Measurements from ENCODE around the gene GIGYF2.

Gene GIGYF2

GRCh38 chr2:232749331-232749730 lies 52.2 kb downstream of the GIGYF2 start:
- no peak for DNase-seq (ENCODE audit: low read depth)

- no peak for DNase-seq (ENCODE audit: low read depth)
These were observed 53.1 kb downstream of the GIGYF2 start for GRCh38 chr2:232750135-232750671.

- DNase-seq (ENCODE audit: low read depth): no peak
These were observed 60.8 kb downstream of the GIGYF2 start for GRCh38 chr2:232757905-232758304.

- peak; percentile 13 for DNase-seq (ENCODE audit: low read depth)
These were observed 64.3 kb downstream of the GIGYF2 start for GRCh38 chr2:232761301-232761907.

GRCh38 chr2:232767866-232768265 lies 70.7 kb downstream of the GIGYF2 start:
- DNase-seq (ENCODE audit: low read depth): no peak

- DNase-seq (ENCODE audit: low read depth): no peak
These were observed 73.1 kb downstream of the GIGYF2 start for GRCh38 chr2:232770207-232770606.

- no peak for DNase-seq (ENCODE audit: low read depth)
These were observed 74.7 kb downstream of the GIGYF2 start for GRCh38 chr2:232771870-232772269.

- no peak for DNase-seq (ENCODE audit: low read depth)
These were observed 75.4 kb downstream of the GIGYF2 start for GRCh38 chr2:232772531-232772930.

GRCh38 chr2:232773815-232774214 lies 76.7 kb downstream of the GIGYF2 start:
- DNase-seq (ENCODE audit: low read depth): no peak

GRCh38 chr2:232776435-232776834 lies 79.3 kb downstream of the GIGYF2 start, which contains the start of gene KCNJ13:
Gene KCNJ13, minus strand, starts transcription at chr2:232776565. Its CDS starts 5,203 bp downstream, at chr2:232771362.
- DNase-seq (ENCODE audit: low read depth): no peak

- no peak for DNase-seq (ENCODE audit: low read depth)
These were observed 80.1 kb downstream of the GIGYF2 start for GRCh38 chr2:232777276-232777675.

GRCh38 chr2:232779465-232779864 lies 82.3 kb downstream of the GIGYF2 start:
- no peak for DNase-seq (ENCODE audit: low read depth)

GRCh38 chr2:232779934-232780333 lies 82.8 kb downstream of the GIGYF2 start:
- no peak for DNase-seq (ENCODE audit: low read depth)

- peak; percentile 12 for DNase-seq (ENCODE audit: low read depth)
These were observed 84.6 kb downstream of the GIGYF2 start for GRCh38 chr2:232781765-232782164.

- DNase-seq (ENCODE audit: low read depth): no peak
These were observed 86.1 kb downstream of the GIGYF2 start for GRCh38 chr2:232783278-232783677.

- no peak for DNase-seq (ENCODE audit: low read depth)
These were observed 90.7 kb downstream of the GIGYF2 start for GRCh38 chr2:232787806-232788205.

- DNase-seq (ENCODE audit: low read depth): no peak
These were observed 92.0 kb downstream of the GIGYF2 start for GRCh38 chr2:232789082-232789481.

GRCh38 chr2:232791518-232791917 lies 94.4 kb downstream of the GIGYF2 start:
- DNase-seq (ENCODE audit: low read depth): no peak

GRCh38 chr2:232793271-232793670 lies 96.1 kb downstream of the GIGYF2 start:
- no peak for DNase-seq (ENCODE audit: low read depth)

- DNase-seq (ENCODE audit: low read depth): no peak
These were observed 97.8 kb downstream of the GIGYF2 start for GRCh38 chr2:232794981-232795380.

GRCh38 chr2:232795920-232796319 lies 98.8 kb downstream of the GIGYF2 start:
- DNase-seq (ENCODE audit: low read depth): peak; percentile 83

- DNase-seq (ENCODE audit: low read depth): no peak
These were observed 101.1 kb downstream of the GIGYF2 start for GRCh38 chr2:232798187-232798586.

GRCh38 chr2:232800166-232800565 lies 103.0 kb downstream of the GIGYF2 start:
- DNase-seq (ENCODE audit: low read depth): no peak

- DNase-seq (ENCODE audit: low read depth): no peak
These were observed 105.0 kb downstream of the GIGYF2 start for GRCh38 chr2:232802091-232802490.
